Neural cell (in vitro differentiated cells): ENCODE measurements around the gene TIMM17B.

Experiments used
- EP300 ChIP-seq: fragments of 450-650 bp; conservative IDR thresholded peaks from 2 replicates; pipeline ENCODE4 v1.6.1; 2014; ENCODE audit warnings: antibody characterized with exemption, mild to moderate bottlenecking, moderate library complexity; ENCODE audit not compliant: poor library complexity, severe bottlenecking
- EZH2 ChIP-seq: fragments of 200-600, 300-800 bp; shearing (Covaris generic), sonication (generic); IDR thresholded peaks from 2 replicates; pipeline ENCODE4 v1.6.1; 2014; ENCODE audit warnings: antibody characterized with exemption, low read length, borderline replicate concordance, mild to moderate bottlenecking; ENCODE audit not compliant: insufficient read depth, poor library complexity, severe bottlenecking
- POLR2AphosphoS5 ChIP-seq: IDR thresholded peaks from 2 replicates; pipeline ENCODE4 v1.6.1; 2012
- RAD21 ChIP-seq: fragments of 450-650 bp; conservative IDR thresholded peaks from 2 replicates; pipeline ENCODE4 v1.6.1; 2014; ENCODE audit warnings: antibody characterized with exemption, mild to moderate bottlenecking, moderate library complexity
- TAF1 ChIP-seq: IDR thresholded peaks from 2 replicates; pipeline ENCODE4 v1.6.1; 2012; ENCODE audit warnings: low read depth
- TF ChIP-seq, protein P1 (sequence below): fragments of 450-650 bp; IDR thresholded peaks from 2 replicates; pipeline ENCODE4 v1.5.1; 2014; ENCODE audit warnings: antibody characterized with exemption, mild to moderate bottlenecking, moderate library complexity; ENCODE audit not compliant: poor library complexity, severe bottlenecking
- TF ChIP-seq, protein P2 (sequence below): IDR thresholded peaks from 2 replicates; pipeline ENCODE4 v1.6.1; 2012; ENCODE audit warnings: borderline replicate concordance

DNA sequence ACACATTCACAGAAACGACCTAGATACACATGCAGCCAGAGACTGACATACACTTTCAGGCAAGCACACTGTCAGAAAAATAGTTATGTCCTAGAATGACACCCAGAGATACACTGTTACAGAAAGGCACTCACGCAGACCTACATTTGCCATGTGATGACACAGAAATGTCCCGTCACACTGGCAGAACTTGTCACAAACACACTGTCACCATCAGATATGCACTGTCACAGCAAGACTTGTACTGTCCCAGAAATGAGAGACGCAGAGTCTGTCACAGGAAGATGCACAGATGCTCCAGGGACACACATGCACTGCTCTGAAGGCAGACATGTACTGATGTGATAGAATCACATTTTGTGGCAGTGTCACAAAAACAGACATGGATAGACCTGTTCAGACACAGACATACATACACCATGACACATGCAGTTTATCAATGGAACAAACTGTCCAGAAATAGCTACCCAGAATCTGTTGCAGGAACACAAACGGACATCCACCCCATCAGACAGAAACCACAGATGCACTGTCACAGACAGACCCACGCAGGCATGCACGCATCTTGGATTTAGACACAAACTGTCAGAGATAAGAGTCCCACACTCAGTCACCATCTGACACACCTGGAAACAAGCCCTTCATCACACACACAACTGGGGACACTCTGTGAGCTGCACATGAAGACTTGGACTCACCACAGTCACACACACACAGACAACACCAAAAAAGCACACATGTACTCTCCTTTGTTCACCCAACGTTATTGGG lies 22.6 kb upstream of the TIMM17B start:
- TF ChIP-seq, protein P1, sequence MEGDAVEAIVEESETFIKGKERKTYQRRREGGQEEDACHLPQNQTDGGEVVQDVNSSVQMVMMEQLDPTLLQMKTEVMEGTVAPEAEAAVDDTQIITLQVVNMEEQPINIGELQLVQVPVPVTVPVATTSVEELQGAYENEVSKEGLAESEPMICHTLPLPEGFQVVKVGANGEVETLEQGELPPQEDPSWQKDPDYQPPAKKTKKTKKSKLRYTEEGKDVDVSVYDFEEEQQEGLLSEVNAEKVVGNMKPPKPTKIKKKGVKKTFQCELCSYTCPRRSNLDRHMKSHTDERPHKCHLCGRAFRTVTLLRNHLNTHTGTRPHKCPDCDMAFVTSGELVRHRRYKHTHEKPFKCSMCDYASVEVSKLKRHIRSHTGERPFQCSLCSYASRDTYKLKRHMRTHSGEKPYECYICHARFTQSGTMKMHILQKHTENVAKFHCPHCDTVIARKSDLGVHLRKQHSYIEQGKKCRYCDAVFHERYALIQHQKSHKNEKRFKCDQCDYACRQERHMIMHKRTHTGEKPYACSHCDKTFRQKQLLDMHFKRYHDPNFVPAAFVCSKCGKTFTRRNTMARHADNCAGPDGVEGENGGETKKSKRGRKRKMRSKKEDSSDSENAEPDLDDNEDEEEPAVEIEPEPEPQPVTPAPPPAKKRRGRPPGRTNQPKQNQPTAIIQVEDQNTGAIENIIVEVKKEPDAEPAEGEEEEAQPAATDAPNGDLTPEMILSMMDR: no peak
- TF ChIP-seq EZH2 (no peak), POLR2AphosphoS5 (peak; percentile 86), TAF1 (no peak), EP300 (peak; percentile 96), RAD21 (no peak)
- TF ChIP-seq, protein P2, sequence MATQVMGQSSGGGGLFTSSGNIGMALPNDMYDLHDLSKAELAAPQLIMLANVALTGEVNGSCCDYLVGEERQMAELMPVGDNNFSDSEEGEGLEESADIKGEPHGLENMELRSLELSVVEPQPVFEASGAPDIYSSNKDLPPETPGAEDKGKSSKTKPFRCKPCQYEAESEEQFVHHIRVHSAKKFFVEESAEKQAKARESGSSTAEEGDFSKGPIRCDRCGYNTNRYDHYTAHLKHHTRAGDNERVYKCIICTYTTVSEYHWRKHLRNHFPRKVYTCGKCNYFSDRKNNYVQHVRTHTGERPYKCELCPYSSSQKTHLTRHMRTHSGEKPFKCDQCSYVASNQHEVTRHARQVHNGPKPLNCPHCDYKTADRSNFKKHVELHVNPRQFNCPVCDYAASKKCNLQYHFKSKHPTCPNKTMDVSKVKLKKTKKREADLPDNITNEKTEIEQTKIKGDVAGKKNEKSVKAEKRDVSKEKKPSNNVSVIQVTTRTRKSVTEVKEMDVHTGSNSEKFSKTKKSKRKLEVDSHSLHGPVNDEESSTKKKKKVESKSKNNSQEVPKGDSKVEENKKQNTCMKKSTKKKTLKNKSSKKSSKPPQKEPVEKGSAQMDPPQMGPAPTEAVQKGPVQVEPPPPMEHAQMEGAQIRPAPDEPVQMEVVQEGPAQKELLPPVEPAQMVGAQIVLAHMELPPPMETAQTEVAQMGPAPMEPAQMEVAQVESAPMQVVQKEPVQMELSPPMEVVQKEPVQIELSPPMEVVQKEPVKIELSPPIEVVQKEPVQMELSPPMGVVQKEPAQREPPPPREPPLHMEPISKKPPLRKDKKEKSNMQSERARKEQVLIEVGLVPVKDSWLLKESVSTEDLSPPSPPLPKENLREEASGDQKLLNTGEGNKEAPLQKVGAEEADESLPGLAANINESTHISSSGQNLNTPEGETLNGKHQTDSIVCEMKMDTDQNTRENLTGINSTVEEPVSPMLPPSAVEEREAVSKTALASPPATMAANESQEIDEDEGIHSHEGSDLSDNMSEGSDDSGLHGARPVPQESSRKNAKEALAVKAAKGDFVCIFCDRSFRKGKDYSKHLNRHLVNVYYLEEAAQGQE: no peak
